DOHH2 (cell line): Measurements from ENCODE around the gene HOXB7.

ENCODE experiments used
- H3F3A ChIP-seq: fragments of 200-600 bp; sonication (generic), shearing (Covaris generic); 2 replicates; pipeline ENCODE4 v1.6.0; 2016; ENCODE audit warnings: antibody characterized with exemption, mild to moderate bottlenecking; ENCODE audit not compliant: control insufficient read depth, insufficient read depth
- H3K27ac ChIP-seq: fragments of 200-600 bp; sonication (generic); 2 replicates; pipeline ENCODE4 v1.5.1; 2014; ENCODE audit warnings: low read depth, mild to moderate bottlenecking, low read length, moderate library complexity
- H3K27me3 ChIP-seq: fragments of 200-600 bp; sonication (generic); 2 replicates; pipeline ENCODE4 v1.6.1; 2014; ENCODE audit warnings: mild to moderate bottlenecking, low read length, mixed read lengths; ENCODE audit not compliant: control insufficient read depth
- H3K36me3 ChIP-seq: fragments of 200-600 bp; sonication (generic); 2 replicates; pipeline ENCODE4 v1.6.1; 2014; ENCODE audit warnings: mild to moderate bottlenecking, low read length, moderate library complexity, mixed read lengths; ENCODE audit not compliant: control insufficient read depth
- H3K4me1 ChIP-seq: fragments of 200-600 bp; sonication (generic); 2 replicates; pipeline ENCODE4 v1.6.1; 2014; ENCODE audit warnings: mild to moderate bottlenecking, low read length, mixed read lengths; ENCODE audit not compliant: control insufficient read depth
- H3K4me2 ChIP-seq: fragments of 200-600 bp; sonication (generic); 2 replicates; pipeline ENCODE4 v1.6.0; 2014; ENCODE audit warnings: mild to moderate bottlenecking, low read length, moderate library complexity
- H3K4me3 ChIP-seq: fragments of 200-600 bp; sonication (generic); 2 replicates; pipeline ENCODE4 v1.5.1; 2014; ENCODE audit warnings: mild to moderate bottlenecking, low read length, mixed read lengths
- H3K79me2 ChIP-seq: fragments of 200-600 bp; sonication (generic); 2 replicates; pipeline ENCODE4 v1.6.1; 2014; ENCODE audit warnings: mild to moderate bottlenecking, low read length, mixed read lengths; ENCODE audit not compliant: control insufficient read depth
- H3K9me2 ChIP-seq: fragments of 200-600 bp; sonication (generic); replicated peaks from 2 replicates; pipeline ENCODE4 v1.6.1; 2014; ENCODE audit warnings: mild to moderate bottlenecking, low read length, mixed read lengths; ENCODE audit not compliant: control insufficient read depth
- H3K9me3 ChIP-seq: fragments of 200-600 bp; sonication (generic); 2 replicates; pipeline ENCODE4 v1.6.1; 2014; ENCODE audit warnings: antibody characterized with exemption, low read length, mixed read lengths; ENCODE audit not compliant: control insufficient read depth, insufficient read depth
- H4K20me1 ChIP-seq: fragments of 200-600 bp; sonication (generic); 2 replicates; pipeline ENCODE4 v1.6.0; 2014; ENCODE audit warnings: low read depth, mild to moderate bottlenecking, antibody characterized with exemption, low read length, moderate library complexity; ENCODE audit not compliant: control insufficient read depth, insufficient read depth
- CTCF ChIP-seq: fragments of 200-600 bp; sonication (generic); IDR thresholded peaks from one replicate; pipeline ENCODE4 v1.5.1; 2014; ENCODE audit warnings: antibody characterized with exemption, mild to moderate bottlenecking, low read depth, low read length; ENCODE audit not compliant: poor library complexity, severe bottlenecking
- EZH2phosphoT487 ChIP-seq: fragments of 200-600 bp; sonication (generic); IDR thresholded peaks from 2 replicates; pipeline ENCODE4 v1.6.1; 2017; ENCODE audit warnings: borderline replicate concordance, mild to moderate bottlenecking, antibody characterized with exemption, low read length, moderate library complexity, mixed read lengths

Gene HOXB7

DNA sequence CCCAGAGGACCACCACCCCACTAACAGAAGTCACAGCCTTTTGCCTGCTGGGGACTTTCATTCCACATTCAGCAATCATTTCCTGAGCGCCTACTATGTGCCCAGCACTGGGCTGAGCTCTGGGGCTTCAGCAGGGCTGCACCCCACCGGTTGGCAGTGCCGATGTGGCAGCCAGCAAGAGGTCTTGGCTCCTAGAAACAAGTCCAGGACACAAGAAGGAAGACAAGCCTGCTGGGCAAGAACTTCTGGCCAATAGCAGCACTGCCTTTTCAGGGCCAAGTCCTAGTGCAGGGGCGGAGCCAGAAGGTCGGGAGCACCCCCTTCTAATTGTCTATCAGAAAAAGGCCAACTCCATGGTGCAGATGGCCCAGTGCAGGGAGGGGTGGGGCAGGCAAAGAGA is 28.3 kb upstream of the HOXB7 start:
- Histone ChIP-seq H3K27ac (no peak overlapping the region), H4K20me1 (no peaks in the 10 kb centered on the region), H3K79me2 (no peaks in the 10 kb centered on the region), H3K36me3 (no peaks in the 10 kb centered on the region), H3K9me3 (no peaks in the 10 kb centered on the region), H3F3A (no peaks in the 10 kb centered on the region), H3K9me2 (no peaks in the 10 kb centered on the region), H3K27me3 (peaks cover 56% of the 10 kb centered on the region), H3K4me1 (peaks cover 19% of the 10 kb centered on the region), H3K4me3 (no peak overlapping the region), H3K4me2 (no peak overlapping the region)
- TF ChIP-seq CTCF (no peak), EZH2phosphoT487 (no peak)

- Histone ChIP-seq H3F3A (no peaks in the 10 kb centered on the region), H4K20me1 (no peaks in the 10 kb centered on the region), H3K4me2 (no peak overlapping the region), H3K4me1 (peaks cover 19% of the 10 kb centered on the region), H3K4me3 (no peak overlapping the region), H3K9me2 (no peaks in the 10 kb centered on the region), H3K79me2 (no peaks in the 10 kb centered on the region), H3K9me3 (no peaks in the 10 kb centered on the region), H3K27ac (no peak overlapping the region), H3K36me3 (no peaks in the 10 kb centered on the region), H3K27me3 (peaks cover 59% of the 10 kb centered on the region)
- TF ChIP-seq EZH2phosphoT487 (no peak), CTCF (no peak)
These were observed 26.8 kb upstream of the HOXB7 start for GRCh38 chr17:48637323-48638260.

DNA sequence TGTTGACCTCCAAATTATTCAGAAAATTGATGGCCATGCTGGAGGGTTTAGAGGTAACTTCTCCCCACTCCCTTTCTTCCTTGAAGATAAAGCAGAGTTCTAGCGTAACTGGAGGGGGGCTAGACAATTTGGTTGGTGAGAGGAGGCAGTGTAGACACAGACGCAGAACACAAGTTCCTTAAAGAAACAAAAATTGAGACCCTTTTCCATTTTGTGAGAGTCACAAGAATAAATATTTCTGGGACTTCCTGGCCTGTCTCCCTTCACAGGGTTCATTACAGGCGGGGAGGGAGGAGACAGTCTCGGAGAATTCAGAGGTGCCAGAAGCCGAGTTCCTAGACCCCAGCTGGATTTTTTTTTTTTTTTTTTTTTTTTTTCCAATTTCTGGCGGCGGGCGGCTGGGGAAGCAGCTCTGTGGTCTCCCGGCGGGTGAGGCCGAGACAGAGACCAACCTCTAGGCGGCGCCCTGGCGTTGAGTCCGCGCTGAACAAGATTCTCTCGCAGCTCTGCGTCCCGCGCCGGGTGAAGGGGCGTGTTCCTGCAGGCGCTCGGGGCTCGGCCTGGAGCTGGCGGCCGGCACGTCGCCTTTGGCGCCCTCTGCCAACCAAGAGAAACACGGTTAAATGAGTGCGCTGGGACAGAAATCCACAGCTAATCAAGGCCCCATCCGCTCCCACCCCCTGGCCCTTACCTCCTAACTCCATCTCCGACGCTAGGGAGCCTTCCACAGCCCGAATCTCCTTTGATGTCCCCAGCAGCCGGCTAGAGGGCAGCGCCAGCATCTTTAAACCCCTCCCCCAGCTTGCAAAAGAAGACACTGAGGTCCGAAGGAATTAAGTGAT is 25.6 kb upstream of the HOXB7 start:
- peaks cover 11% of the 10 kb centered on the region for H3K4me1 ChIP-seq
- H3K27me3 ChIP-seq, result peaks cover 70% of the 10 kb centered on the region
- H3K36me3 ChIP-seq, result no peaks in the 10 kb centered on the region
- no peaks in the 10 kb centered on the region for H3K9me2 ChIP-seq
- H3K4me3 ChIP-seq, result no peak overlapping the region
- H3K9me3 ChIP-seq, result no peaks in the 10 kb centered on the region
- no peak overlapping the region for H3K27ac ChIP-seq
- no peaks in the 10 kb centered on the region for H3F3A ChIP-seq
- H4K20me1 ChIP-seq, result no peaks in the 10 kb centered on the region
- 0 out of 2 replicates have a peak overlapping the region, but pooled peaks have one; percentile 21 for H3K4me2 ChIP-seq
- H3K79me2 ChIP-seq, result no peaks in the 10 kb centered on the region
- TF ChIP-seq CTCF (peak; percentile 77), EZH2phosphoT487 (peak; percentile 20; the same call in 1 of the 2 replicates)
